MM.1S (cell line): ENCODE data around the gene ZG16B.

Source experiments
- DNase-seq: peaks from one replicate; pipeline ENCODE4 v3.0.0-alpha.2; 2015
- H2AFZ ChIP-seq: fragments of 300-600 bp; sonication (generic); 2 replicates; pipeline ENCODE4 v1.6.0; 2016; ENCODE audit warnings: antibody characterized with exemption, low read length
- H3F3A ChIP-seq: fragments of 300-600 bp; sonication (generic); 2 replicates; pipeline ENCODE4 v1.6.1; 2016; ENCODE audit warnings: mild to moderate bottlenecking, antibody characterized with exemption, low read length, moderate library complexity, mixed read lengths; ENCODE audit not compliant: insufficient read depth
- H3K27ac ChIP-seq: fragments of 300-600 bp; sonication (generic); 2 replicates; pipeline ENCODE4 v1.5.1; 2016; ENCODE audit warnings: mild to moderate bottlenecking, low read length
- H3K27me3 ChIP-seq: fragments of 300-600 bp; sonication (generic); replicated peaks from 2 replicates; pipeline ENCODE4 v1.6.0; 2016; ENCODE audit warnings: low read length; ENCODE audit not compliant: insufficient read depth
- H3K36me3 ChIP-seq: fragments of 300-600 bp; sonication (generic); replicated peaks from 2 replicates; pipeline ENCODE4 v1.6.1; 2016; ENCODE audit warnings: mild to moderate bottlenecking, low read length, mixed read lengths; ENCODE audit not compliant: insufficient read depth
- H3K4me1 ChIP-seq: fragments of 300-600 bp; sonication (generic); 2 replicates; pipeline ENCODE4 v1.6.1; 2016; ENCODE audit warnings: low read length, mixed read lengths
- H3K4me2 ChIP-seq: fragments of 300-600 bp; sonication (generic); 2 replicates; pipeline ENCODE4 v1.6.0; 2016; ENCODE audit warnings: low read depth, low read length
- H3K4me3 ChIP-seq: fragments of 300-600 bp; sonication (generic); 2 replicates; pipeline ENCODE4 v1.5.1; 2016; ENCODE audit warnings: low read length, mixed read lengths
- H3K79me2 ChIP-seq: fragments of 300-600 bp; sonication (generic); 2 replicates; pipeline ENCODE4 v1.6.1; 2016; ENCODE audit warnings: mixed run types, low read length, mixed read lengths
- H3K9ac ChIP-seq: fragments of 300-600 bp; sonication (generic); 2 replicates; pipeline ENCODE4 v1.6.1; 2016; ENCODE audit warnings: low read length, mixed read lengths
- H3K9me2 ChIP-seq: fragments of 300-600 bp; sonication (generic); replicated peaks from 2 replicates; pipeline ENCODE4 v1.6.1; 2016; ENCODE audit warnings: mild to moderate bottlenecking, low read length, mixed read lengths; ENCODE audit not compliant: insufficient read depth
- H3K9me3 ChIP-seq: fragments of 300-600 bp; sonication (generic); replicated peaks from 2 replicates; pipeline ENCODE4 v1.6.1; 2016; ENCODE audit warnings: mild to moderate bottlenecking, low read length, mixed read lengths; ENCODE audit not compliant: insufficient read depth
- H4K20me1 ChIP-seq: fragments of 300-600 bp; sonication (generic); 2 replicates; pipeline ENCODE4 v1.6.1; 2016; ENCODE audit warnings: mild to moderate bottlenecking, low read length, moderate library complexity, mixed read lengths; ENCODE audit not compliant: insufficient read depth
- CTCF ChIP-seq: fragments of 300-600 bp; sonication (generic); IDR thresholded peaks from 2 replicates; pipeline ENCODE4 v1.5.1; 2016; ENCODE audit warnings: antibody characterized with exemption, low read length, mixed read lengths
- EZH2 ChIP-seq: fragments of 300-600 bp; sonication (generic); optimal IDR thresholded peaks from 2 replicates; pipeline ENCODE3; 2017; ENCODE audit warnings: low read depth, mild to moderate bottlenecking, antibody characterized with exemption, low read length, mixed read lengths
- EZH2phosphoT487 ChIP-seq: fragments of 300-600 bp; sonication (generic); IDR thresholded peaks from 2 replicates; pipeline ENCODE4 v1.6.1; 2018; ENCODE audit warnings: antibody characterized with exemption, low read length

The ZG16B gene

GRCh38 chr16:2822158-2822495, 8.0 kb upstream of the ZG16B start:
- H3K27me3 ChIP-seq: peaks cover 97% of the 10 kb centered on the region
- no peak for TF ChIP-seq EZH2
- TF ChIP-seq CTCF: no peak
- TF ChIP-seq EZH2phosphoT487: no peak
- no peaks in the 10 kb centered on the region for H3K36me3 ChIP-seq
- no peak overlapping the region for H3K9ac ChIP-seq
- no peaks in the 10 kb centered on the region for H3F3A ChIP-seq
- no peak overlapping the region for H3K27ac ChIP-seq
- H4K20me1 ChIP-seq: no peaks in the 10 kb centered on the region
- H3K9me2 ChIP-seq: no peaks in the 10 kb centered on the region
- H3K4me2 ChIP-seq: no peak overlapping the region
- H3K4me3 ChIP-seq: no peak overlapping the region
- no peaks in the 10 kb centered on the region for H3K4me1 ChIP-seq
- no peak overlapping the region for H2AFZ ChIP-seq
- no peaks in the 10 kb centered on the region for H3K9me3 ChIP-seq
- H3K79me2 ChIP-seq: no peaks in the 10 kb centered on the region
- DNase-seq: no peak

GRCh38 chr16:2822496-2822895, 7.6 kb upstream of the ZG16B start:
- Histone ChIP-seq H3K36me3 (no peaks in the 10 kb centered on the region), H3F3A (no peaks in the 10 kb centered on the region), H3K27ac (no peak overlapping the region), H3K4me1 (no peaks in the 10 kb centered on the region), H3K79me2 (no peaks in the 10 kb centered on the region), H3K9ac (no peak overlapping the region), H4K20me1 (no peaks in the 10 kb centered on the region), H2AFZ (no peak overlapping the region), H3K27me3 (peaks cover 99% of the 10 kb centered on the region), H3K4me3 (no peak overlapping the region), H3K9me3 (no peaks in the 10 kb centered on the region), H3K4me2 (no peak overlapping the region), H3K9me2 (no peaks in the 10 kb centered on the region)
- TF ChIP-seq EZH2: no peak
- TF ChIP-seq CTCF: no peak
- no peak for TF ChIP-seq EZH2phosphoT487
- DNase-seq: no peak

- TF ChIP-seq EZH2 (no peak), EZH2phosphoT487 (no peak), CTCF (no peak)
- Histone ChIP-seq H3K4me1 (no peaks in the 10 kb centered on the region), H4K20me1 (no peaks in the 10 kb centered on the region), H3K27me3 (peaks cover 99% of the 10 kb centered on the region), H3K4me3 (no peak overlapping the region), H3K79me2 (no peaks in the 10 kb centered on the region), H3K4me2 (no peak overlapping the region), H3K27ac (no peak overlapping the region), H3K9me2 (no peaks in the 10 kb centered on the region), H3K9me3 (no peaks in the 10 kb centered on the region), H3K9ac (no peak overlapping the region), H3F3A (no peaks in the 10 kb centered on the region), H3K36me3 (no peaks in the 10 kb centered on the region), H2AFZ (no peak overlapping the region)
- DNase-seq: no peak
Measured at GRCh38 chr16:2824626-2825025, 5.5 kb upstream of the ZG16B start.
